Measurements from ENCODE around the gene FGF9. TPM values are rescaled to one million over a fixed set of nuclear protein-coding genes. Genes with fewer than 3 reads are reported as not detected.
A peak's percentile ranks its signal among the peaks of the same experiment; 100 is the strongest.

Gene FGF9
- total and polyA plus RNA-seq, 2 donors from 2014 or later, result 8.5 to 8.6 TPM

- FAIRE-seq (no peak), DNase-seq (peak; percentile 11 to 78 (median 33))
- Histone ChIP-seq H3K36me3 (ENCODE audit: control insufficient read depth in 2 of 3, insufficient read depth in 3 of 3, low read length in 3 of 3) (no peaks in the 10 kb centered on the region), H3K27me3 (ENCODE audit: control insufficient read depth, insufficient read depth, low read length) (peaks cover 11% of the 10 kb centered on the region), H3K4me3 (ENCODE audit: low read length in 3 of 3) (peak overlapping the region; percentile 44 to 83 (median 59)), H3K9me3 (ENCODE audit: control insufficient read depth in 2 of 3, insufficient read depth in 1 of 3, low read length in 3 of 3) (no peaks in the 10 kb centered on the region), H3K27ac (ENCODE audit: low read depth in 2 of 2, low read length in 2 of 2) (peak overlapping the region; percentile 87 to 93), H3K4me1 (ENCODE audit: control insufficient read depth in 2 of 3, insufficient read depth in 2 of 3, low read depth in 1 of 3, low read length in 3 of 3) (peaks cover 0 to 11% (median 4%) of the 10 kb centered on the region in 3 donors), H3K9ac (ENCODE audit: low read length in 3 of 3) (peak overlapping the region; percentile 17 to 97 (median 75))
- intact Hi-C loops (cut with DNase I), result no loop called here
- TF ChIP-seq CTCF (IDR thresholded peaks at IDR 0.05; ENCODE audit: borderline replicate concordance, extremely low read depth, insufficient read depth), result no peak
Measured at GRCh38 chr13:21672796-21673538, 2.1 kb downstream of the FGF9 start.

GRCh38 chr13:21673539-21673788, 2.6 kb downstream of the FGF9 start:
- Histone ChIP-seq H3K27me3 (ENCODE audit: control insufficient read depth, insufficient read depth, low read length) (peaks cover 9% of the 10 kb centered on the region), H3K4me1 (ENCODE audit: control insufficient read depth in 2 of 3, insufficient read depth in 2 of 3, low read depth in 1 of 3, low read length in 3 of 3) (peaks cover 0 to 9% (median 4%) of the 10 kb centered on the region in 3 donors)
- intact Hi-C loops (cut with DNase I), result no loop called here

GRCh38 chr13:21673789-21674489, 3.1 kb downstream of the FGF9 start:
- intact Hi-C loops (cut with DNase I), result no loop called here
- TF ChIP-seq CTCF (IDR thresholded peaks at IDR 0.05; ENCODE audit: borderline replicate concordance, extremely low read depth, insufficient read depth), result no peak
- peak overlapping the region; percentile 39 to 83 (median 47) for H3K4me3 ChIP-seq (ENCODE audit: low read length in 3 of 3)
- peaks cover 0 to 5% (median 4%) of the 10 kb centered on the region in 3 donors for H3K4me1 ChIP-seq (ENCODE audit: control insufficient read depth in 2 of 3, insufficient read depth in 2 of 3, low read depth in 1 of 3, low read length in 3 of 3)
- DNase-seq (peak; percentile 66 to 76 (median 75)), FAIRE-seq (no peak)
- peaks cover 9% of the 10 kb centered on the region for H3K27me3 ChIP-seq (ENCODE audit: control insufficient read depth, insufficient read depth, low read length)
- peak overlapping the region; percentile 87 to 93 for H3K27ac ChIP-seq (ENCODE audit: low read depth in 2 of 2, low read length in 2 of 2)
- H3K9ac ChIP-seq (ENCODE audit: low read length in 3 of 3), result peak overlapping the region in 1 of 3 donors; percentile 65
- H3K9me3 ChIP-seq (ENCODE audit: control insufficient read depth in 2 of 3, insufficient read depth in 1 of 3, low read length in 3 of 3), result no peaks in the 10 kb centered on the region
- no peaks in the 10 kb centered on the region for H3K36me3 ChIP-seq (ENCODE audit: control insufficient read depth in 2 of 3, insufficient read depth in 3 of 3, low read length in 3 of 3)

More at GRCh38 chr13:21673539-21673788, 2.6 kb downstream of the FGF9 start:
- peak overlapping the region; percentile 87 to 93 for H3K27ac ChIP-seq (ENCODE audit: low read depth in 2 of 2, low read length in 2 of 2)
- H3K9me3 ChIP-seq (ENCODE audit: control insufficient read depth in 2 of 3, insufficient read depth in 1 of 3, low read length in 3 of 3), result no peaks in the 10 kb centered on the region
- H3K36me3 ChIP-seq (ENCODE audit: control insufficient read depth in 2 of 3, insufficient read depth in 3 of 3, low read length in 3 of 3), result no peaks in the 10 kb centered on the region
- peak overlapping the region; percentile 17 to 97 (median 75) for H3K9ac ChIP-seq (ENCODE audit: low read length in 3 of 3)
- peak overlapping the region; percentile 44 to 83 (median 52) for H3K4me3 ChIP-seq (ENCODE audit: low read length in 3 of 3)
- TF ChIP-seq CTCF (IDR thresholded peaks at IDR 0.05; ENCODE audit: borderline replicate concordance, extremely low read depth, insufficient read depth), result no peak
- DNase-seq, result peak in 3 of 5 donors; percentile 39 to 66 (median 58)
- FAIRE-seq, result no peak
